GM12872 (cell line): ENCODE data around the gene CDC26.

Source experiments
- CTCF ChIP-seq: IDR thresholded peaks from 3 replicates; pipeline ENCODE4 v1.5.1; 2011; ENCODE audit warnings: low read depth, mild to moderate bottlenecking, low read length, moderate library complexity; ENCODE audit not compliant: insufficient read depth

Gene CDC26

GRCh38 chr9:113275157-113276131 is at the start of gene CDC26, which contains the start of gene PRPF4:
Gene CDC26 (minus strand): TSS chr9:113275572. CDS start chr9:113272507, 3,065 bp downstream.
Gene PRPF4 (plus strand): TSS chr9:113275658. CDS start chr9:113275744, 86 bp downstream.
- TF ChIP-seq CTCF = no peak

DNA sequence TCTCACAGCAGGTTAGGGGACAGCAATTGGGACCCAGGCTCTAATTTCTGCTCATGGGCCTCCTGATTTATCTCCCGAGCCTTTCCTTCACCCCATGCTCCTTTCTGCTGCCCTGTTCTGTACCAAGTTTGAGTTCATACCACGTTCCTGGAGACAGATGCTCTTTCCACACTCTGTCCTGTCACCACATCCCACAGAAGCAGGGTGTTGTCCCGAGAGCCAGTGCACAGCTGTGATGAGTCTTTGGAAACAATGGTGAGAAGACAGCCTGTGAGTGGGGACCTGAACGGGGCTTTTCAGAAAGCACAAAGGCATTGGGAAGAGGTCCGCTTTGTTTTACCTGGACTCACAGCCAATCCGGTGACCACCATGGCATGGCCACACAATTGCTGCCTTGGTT is 47.3 kb upstream of the CDC26 start:
- no peak for TF ChIP-seq CTCF

DNA sequence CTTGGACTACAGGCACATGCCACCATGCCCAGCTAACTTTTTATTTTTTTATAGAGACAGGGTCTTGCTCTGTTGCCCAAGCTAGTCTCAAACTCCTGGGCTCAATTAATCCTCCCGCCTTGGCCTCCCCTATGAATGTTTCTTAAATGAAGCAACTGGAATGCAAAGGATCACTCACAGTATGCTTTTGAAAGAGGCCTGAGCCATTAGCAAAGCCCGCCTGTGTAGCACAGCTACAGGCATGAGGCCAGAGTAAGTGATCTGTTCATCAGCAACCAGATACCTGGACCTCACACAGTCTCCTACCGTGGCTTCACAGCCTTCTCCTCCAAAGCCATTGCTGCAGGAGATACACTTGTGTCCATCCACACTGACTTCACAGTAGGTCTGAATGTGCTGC is 44.7 kb upstream of the CDC26 start:
- no peak for TF ChIP-seq CTCF

DNA sequence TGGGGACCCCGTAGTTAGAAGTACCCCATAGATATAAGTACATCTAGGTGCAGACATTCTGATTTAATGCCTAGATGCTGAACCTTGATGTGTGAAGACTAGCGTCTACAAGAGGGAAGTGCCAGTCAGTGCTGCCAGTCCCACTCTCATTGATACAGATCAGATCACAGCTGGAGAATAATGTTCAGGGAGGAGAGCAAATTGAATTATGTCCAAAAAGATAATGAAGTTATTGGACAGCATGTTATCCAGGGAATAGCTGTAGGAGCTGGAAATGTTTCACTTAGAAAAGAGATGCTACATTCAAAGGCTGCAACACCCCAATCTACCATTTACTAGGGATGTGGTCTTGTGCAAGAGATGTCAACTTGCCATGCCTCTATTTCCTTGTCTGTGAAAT is 43.7 kb upstream of the CDC26 start:
- TF ChIP-seq CTCF = no peak

GRCh38 chr9:113317777-113318176 is 42.4 kb upstream of the CDC26 start:
- no peak for TF ChIP-seq CTCF

GRCh38 chr9:113316030-113316429 is 40.7 kb upstream of the CDC26 start:
- TF ChIP-seq CTCF = no peak

DNA sequence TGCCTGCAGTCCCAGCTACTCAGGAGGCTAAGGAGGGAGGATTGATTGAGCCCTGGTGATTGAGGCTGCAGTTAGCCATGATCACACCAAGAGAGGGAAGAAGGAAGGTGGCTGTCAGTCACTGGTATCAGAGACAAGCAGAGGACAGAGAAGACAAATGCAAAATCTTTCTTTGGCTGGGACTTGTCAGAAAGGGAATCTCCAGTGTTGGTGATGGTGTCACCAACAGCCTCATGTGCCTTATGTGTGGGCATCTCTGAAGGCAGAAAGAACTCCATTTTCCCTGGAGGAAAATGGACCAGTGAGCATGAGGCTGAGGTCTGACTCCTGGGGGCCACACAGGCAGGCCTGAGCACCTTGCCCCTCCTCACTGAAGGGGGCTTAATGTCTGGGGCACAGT is 39.9 kb upstream of the CDC26 start:
- TF ChIP-seq CTCF = no peak
